ENCODE data around the gene TMEM164. TPM values are rescaled to one million over a fixed set of nuclear protein-coding genes. Genes with fewer than 3 reads are reported as not detected.

Gene TMEM164
- total and polyA plus RNA-seq, 2 of the 4 experiments (the other 2 are of a cell fraction), result 6.3 to 7.1 TPM

DNA sequence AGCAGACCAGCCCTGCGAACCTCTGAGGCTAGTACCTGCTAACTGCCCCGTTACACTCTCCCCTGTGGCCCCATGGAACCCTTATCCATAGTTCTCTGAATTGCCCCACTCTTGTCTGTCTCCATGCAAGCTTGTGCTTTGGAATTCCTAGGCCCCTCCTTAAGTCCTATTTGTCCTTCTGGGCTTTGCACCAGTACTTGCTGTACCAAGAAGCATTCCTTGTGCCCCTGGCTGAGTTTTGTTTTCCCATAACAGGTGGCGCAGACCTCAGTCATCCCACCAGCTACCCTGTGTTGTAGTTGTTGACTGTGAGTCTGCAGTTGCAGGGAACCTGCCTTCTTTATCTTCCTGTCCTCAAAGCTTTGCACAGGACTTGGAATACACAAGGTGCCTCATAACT, 167.1 kb downstream of the TMEM164 start:
- no peak overlapping the region for H2BK15ac ChIP-seq (ENCODE audit: low read depth, low read length)
- no peak overlapping the region for H3K27ac ChIP-seq (ENCODE audit: insufficient read depth, low read length)
- H2AK5ac ChIP-seq (ENCODE audit: low read depth, low read length), result no peak overlapping the region
- in situ Hi-C loops (cut with MboI; ENCODE audit: low sequenced_read_pairs), result no loop called here
- peaks cover 11% of the 10 kb centered on the region; the same call in 1 of the 2 replicates for H3K9me1 ChIP-seq (ENCODE audit: insufficient read depth, low read length)
- no peak overlapping the region for H3K56ac ChIP-seq (ENCODE audit: extremely low read depth, insufficient read depth, low read length)
- H3K23ac ChIP-seq (ENCODE audit: low read depth, low read length), result no peak overlapping the region
- 0 out of 2 replicates have a peak, but pooled peaks cover 4% of the 10 kb centered on the region for H3K36me3 ChIP-seq (ENCODE audit: control insufficient read depth, insufficient read depth, low read length)
- H3K18ac ChIP-seq (ENCODE audit: low read depth, low read length), result no peak overlapping the region
- H4K8ac ChIP-seq (ENCODE audit: low read depth in 2 of 2, low read length in 2 of 2), result no peak overlapping the region
- H2BK20ac ChIP-seq (ENCODE audit: low read depth, low read length), result no peak overlapping the region
- no peak for ATAC-seq (ENCODE audit: low read depth)
- 43% methylated on average over 1 of the region's 3 CpGs; no CpG with 5 or more reads in 1 of the 2 experiments for WGBS, 2 experiments (ENCODE audit: extremely low coverage in 2 of 2, insufficient read length in 1 of 2)
- no peak for DNase-seq
- BruUV-seq (replicated peaks), result no TSS peak
- no peak overlapping the region for H2AFZ ChIP-seq (replicated peaks; ENCODE audit: low read length, poor library complexity)
- ChIA-PET POLR2A (ENCODE audit: unreplicated experiment) (no interaction called here), CTCF (interaction anchor here (0.5 to 0.6 kb wide), 2 partner anchors 140 to 549 kb away, joined by 3 to 6 read pairs; no protein-coding TSS in a partner anchor)
- no peaks in the 10 kb centered on the region for H3K9me3 ChIP-seq (ENCODE audit: control insufficient read depth, insufficient read depth, low read length)
- H4K91ac ChIP-seq (ENCODE audit: insufficient read depth, low read depth, low read length), result no peak overlapping the region
- H3K27me3 ChIP-seq (ENCODE audit: control insufficient read depth, insufficient read depth, low read length), result no peaks in the 10 kb centered on the region; the same call in 1 of the 2 replicates
- H3K79me1 ChIP-seq (ENCODE audit: low read depth in 1 of 2, low read length in 2 of 2), result no peaks in the 10 kb centered on the region
- no peak overlapping the region for H3K4me3 ChIP-seq (ENCODE audit: insufficient read depth, low read depth, low read length)
- dilution Hi-C loops (cut with HindIII; ENCODE audit: low sequenced_read_pairs, unreplicated experiment), result no loop called here
- peaks cover 4% of the 10 kb centered on the region; the same call in 1 of the 2 replicates for H3K4me1 ChIP-seq (ENCODE audit: control insufficient read depth, insufficient read depth, low read length)
- H2BK5ac ChIP-seq (ENCODE audit: low read depth, low read length, poor library complexity, severe bottlenecking), result no peak overlapping the region
- no peak overlapping the region for H3K4me2 ChIP-seq (ENCODE audit: low read depth, low read length)
- H3K14ac ChIP-seq (replicated peaks; ENCODE audit: low read depth, low read length), result no peak overlapping the region
- H2BK120ac ChIP-seq (ENCODE audit: low read depth, low read length), result no peak overlapping the region
- H3K9ac ChIP-seq (ENCODE audit: low read depth, low read length), result no peak overlapping the region
- H2AK9ac ChIP-seq (replicated peaks; ENCODE audit: low read depth, low read length, poor library complexity), result no peak overlapping the region
- TF ChIP-seq SMC3 (IDR thresholded peaks at IDR 0.05; ENCODE audit: low read depth, low read length) (no peak), RFX5 (IDR thresholded peaks at IDR 0.05; ENCODE audit: low read depth, low read length) (no peak), MXI1 (IDR thresholded peaks at IDR 0.05; ENCODE audit: borderline replicate concordance, low read depth, low read length) (no peak)
- TF ChIP-seq, protein P1, sequence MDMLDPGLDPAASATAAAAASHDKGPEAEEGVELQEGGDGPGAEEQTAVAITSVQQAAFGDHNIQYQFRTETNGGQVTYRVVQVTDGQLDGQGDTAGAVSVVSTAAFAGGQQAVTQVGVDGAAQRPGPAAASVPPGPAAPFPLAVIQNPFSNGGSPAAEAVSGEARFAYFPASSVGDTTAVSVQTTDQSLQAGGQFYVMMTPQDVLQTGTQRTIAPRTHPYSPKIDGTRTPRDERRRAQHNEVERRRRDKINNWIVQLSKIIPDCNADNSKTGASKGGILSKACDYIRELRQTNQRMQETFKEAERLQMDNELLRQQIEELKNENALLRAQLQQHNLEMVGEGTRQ (IDR thresholded peaks at IDR 0.05; ENCODE audit: low read depth, low read length), result no peak
- TF ChIP-seq, protein P2, sequence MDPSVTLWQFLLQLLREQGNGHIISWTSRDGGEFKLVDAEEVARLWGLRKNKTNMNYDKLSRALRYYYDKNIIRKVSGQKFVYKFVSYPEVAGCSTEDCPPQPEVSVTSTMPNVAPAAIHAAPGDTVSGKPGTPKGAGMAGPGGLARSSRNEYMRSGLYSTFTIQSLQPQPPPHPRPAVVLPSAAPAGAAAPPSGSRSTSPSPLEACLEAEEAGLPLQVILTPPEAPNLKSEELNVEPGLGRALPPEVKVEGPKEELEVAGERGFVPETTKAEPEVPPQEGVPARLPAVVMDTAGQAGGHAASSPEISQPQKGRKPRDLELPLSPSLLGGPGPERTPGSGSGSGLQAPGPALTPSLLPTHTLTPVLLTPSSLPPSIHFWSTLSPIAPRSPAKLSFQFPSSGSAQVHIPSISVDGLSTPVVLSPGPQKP (IDR thresholded peaks at IDR 0.05; ENCODE audit: borderline replicate concordance, low read depth, low read length), result no peak
- intact Hi-C loops (cut with micrococcal nuclease), result no loop called here
- no peak overlapping the region for H3K4ac ChIP-seq (ENCODE audit: low read depth, low read length)
- H4K5ac ChIP-seq (ENCODE audit: low read depth, low read length), result no peak overlapping the region
- 0 out of 2 replicates have a peak, but pooled peaks cover 3% of the 10 kb centered on the region for H4K20me1 ChIP-seq (ENCODE audit: insufficient read depth, low read length)

Measured in IMR-90 (cell line).